Loucy (cell line): Measurements from ENCODE around the gene STAT4.

Experiments used
- CTCF ChIP-seq: fragments of 200-600 bp; sonication (generic); conservative IDR thresholded peaks from 2 replicates; pipeline ENCODE4 v1.5.1; 2014; ENCODE audit warnings: mild to moderate bottlenecking, antibody characterized with exemption, low read length
- EZH2phosphoT487 ChIP-seq: fragments of 200-600 bp; IDR thresholded peaks from 2 replicates; pipeline ENCODE4 v1.6.1; 2018; ENCODE audit warnings: antibody characterized with exemption, mild to moderate bottlenecking, moderate library complexity, borderline replicate concordance

- TF ChIP-seq CTCF (no peak), EZH2phosphoT487 (no peak)
These were observed 144.5 kb downstream of the STAT4 start for GRCh38 chr2:191006297-191006696.
